GM18498 (cell line): ENCODE measurements around the gene PLA2G4E.

ENCODE experiments used
- ATAC-seq: cut with Tn5 transposase; IDR thresholded peaks from one replicate; pipeline ENCODE4 v1.9.1; 2021; ENCODE audit warnings: mild to moderate bottlenecking, moderate library complexity; ENCODE audit not compliant: unreplicated experiment

The PLA2G4E gene

DNA sequence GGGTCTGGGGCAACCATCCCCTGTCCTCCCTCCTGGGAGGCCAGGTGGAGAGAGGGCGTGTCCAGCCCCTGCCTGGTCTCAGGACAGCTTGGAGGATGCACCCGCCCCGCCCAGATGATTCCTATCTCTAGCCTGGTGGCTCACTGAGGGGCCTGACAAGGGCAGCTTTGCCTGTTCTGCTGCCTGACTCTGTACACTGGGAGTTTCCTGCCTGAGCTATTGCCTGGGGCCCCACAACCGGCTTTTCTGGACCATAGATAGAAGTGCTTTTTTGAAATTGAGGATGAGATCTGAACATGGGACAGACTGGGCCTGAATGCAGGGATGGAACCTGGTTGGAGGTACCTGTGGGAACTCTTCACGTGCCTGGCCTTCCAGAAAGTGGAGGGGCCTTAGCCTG is 751 bp upstream of the PLA2G4E start:
- no peak for ATAC-seq

DNA sequence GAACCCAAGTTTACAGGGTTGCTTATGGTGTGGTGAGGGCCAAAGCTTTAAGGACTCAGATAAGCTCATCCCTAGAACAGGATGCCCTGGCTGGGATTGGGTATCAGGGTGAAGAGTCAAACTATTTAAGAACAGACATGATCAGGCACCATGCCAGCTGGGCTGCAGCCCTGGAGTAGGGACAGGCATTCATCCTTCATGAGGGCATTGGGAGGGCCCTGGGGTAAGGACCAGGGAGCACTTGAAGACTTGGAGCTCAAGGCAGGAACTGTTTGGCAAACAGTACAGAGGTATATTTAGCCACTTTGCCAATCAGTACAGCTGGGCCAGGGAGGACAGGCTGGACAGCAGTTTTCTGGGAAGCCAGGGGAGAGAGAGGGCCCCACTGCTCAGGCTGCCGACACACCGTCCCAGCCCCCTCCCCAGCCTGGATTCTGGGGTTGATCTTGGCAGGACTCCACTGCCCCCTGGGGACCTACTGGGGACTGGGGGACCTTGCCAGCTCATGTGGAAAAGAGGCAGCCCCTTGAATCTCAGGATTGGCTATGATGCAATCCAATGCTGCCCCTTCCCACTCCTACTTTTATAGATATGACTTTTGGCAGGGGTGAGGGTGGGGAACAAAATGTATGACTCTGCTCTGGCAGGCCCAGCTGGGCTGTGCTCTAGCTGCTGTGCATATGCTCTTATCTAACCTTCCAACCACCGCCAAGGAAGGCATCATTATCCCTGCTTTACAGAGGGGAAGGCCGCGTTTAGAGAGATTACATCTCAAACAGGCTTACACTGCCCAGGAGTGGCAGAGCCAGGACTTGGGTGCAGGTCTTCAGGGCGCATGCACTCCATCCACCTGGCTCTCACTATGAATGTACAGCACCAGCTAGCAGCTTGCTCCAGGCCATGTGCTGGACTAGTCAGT is 2.3 kb downstream of the PLA2G4E start:
- ATAC-seq: no peak

DNA sequence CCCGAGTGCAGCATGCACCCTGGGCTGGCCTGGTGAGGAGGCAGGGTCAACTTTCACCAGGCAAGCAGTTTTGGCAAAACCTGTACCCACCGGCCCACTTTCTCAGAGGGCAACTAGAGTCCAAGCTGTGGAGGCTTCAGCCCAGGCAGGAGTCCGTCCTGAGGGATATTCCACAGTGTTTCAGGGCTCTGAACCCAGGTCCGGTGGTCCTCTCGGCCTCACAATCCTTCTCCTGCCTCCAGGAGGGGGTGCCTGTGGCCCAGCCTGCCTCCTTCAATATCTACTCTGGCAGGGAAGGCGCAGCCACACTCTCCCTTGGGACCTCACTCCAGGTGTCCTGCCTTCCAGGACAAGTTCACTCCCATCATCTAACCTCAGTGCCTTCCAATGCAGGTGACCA is 3.9 kb downstream of the PLA2G4E start:
- ATAC-seq: no peak

DNA sequence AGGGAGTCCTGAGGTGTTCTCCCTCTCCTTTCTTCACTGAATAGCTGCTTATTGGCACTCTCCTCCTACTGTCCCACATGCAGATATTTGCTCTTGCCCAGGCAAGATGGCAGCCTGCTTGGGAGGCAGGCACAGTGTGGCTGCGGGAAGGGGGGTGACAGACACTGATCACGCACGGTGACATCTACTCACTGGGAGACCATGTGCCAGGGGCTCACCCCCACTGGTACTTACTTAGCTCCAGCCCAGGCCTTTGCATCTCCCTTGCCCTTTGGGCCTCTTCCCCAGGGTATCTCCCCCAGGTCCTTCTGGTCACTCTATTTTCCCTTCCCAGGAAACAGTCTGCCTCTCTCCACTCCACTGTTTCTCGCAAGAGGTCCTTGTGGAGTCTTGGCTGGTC is 6.4 kb downstream of the PLA2G4E start:
- no peak for ATAC-seq

DNA sequence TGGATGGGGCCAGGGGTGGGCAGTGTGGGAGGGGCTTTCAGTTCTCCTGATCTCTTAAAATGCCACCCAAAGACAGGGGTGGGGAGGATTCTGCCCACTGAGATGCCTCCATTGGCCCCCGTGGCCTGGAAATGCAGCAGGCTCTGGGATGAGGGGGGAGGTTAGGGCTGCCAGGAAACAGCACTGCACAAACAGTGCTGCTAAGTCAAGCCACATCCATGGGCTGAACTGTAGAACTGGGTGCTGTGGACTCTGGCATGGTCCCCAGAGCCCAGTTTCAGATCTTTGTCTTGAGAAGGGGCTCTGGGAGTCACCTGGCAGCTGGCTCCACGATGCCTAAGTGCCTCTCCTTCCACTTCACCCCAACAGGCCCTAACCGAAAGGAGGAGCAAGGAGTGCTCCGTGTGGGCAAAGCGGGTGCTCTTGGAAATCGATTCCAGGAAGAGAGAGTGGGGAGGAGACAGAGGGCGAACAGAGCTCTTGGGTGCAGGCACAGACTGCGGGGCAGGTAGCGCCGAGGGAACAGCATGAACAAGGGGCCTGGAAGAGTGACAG is 7.8 kb downstream of the PLA2G4E start:
- ATAC-seq: no peak

DNA sequence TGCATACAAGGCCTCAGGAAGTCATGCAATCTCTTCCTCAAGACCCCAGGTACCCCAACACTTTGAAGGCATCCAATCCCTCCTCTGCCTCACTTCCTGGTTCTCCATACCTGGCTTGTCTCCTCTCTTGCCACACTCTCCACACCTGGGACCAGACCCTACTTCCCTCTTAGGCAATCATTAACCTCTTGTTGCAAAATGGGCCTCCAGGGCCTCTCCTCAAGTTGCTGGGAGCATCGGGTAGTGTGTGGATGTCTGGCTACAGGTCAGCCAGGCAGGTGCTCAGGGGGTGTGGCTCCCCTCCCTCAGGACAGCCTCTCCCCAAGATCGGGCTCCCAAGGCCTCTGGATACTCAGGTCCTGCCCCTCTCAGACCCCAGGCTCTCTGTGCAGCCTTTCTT is 8.6 kb downstream of the PLA2G4E start:
- no peak for ATAC-seq

DNA sequence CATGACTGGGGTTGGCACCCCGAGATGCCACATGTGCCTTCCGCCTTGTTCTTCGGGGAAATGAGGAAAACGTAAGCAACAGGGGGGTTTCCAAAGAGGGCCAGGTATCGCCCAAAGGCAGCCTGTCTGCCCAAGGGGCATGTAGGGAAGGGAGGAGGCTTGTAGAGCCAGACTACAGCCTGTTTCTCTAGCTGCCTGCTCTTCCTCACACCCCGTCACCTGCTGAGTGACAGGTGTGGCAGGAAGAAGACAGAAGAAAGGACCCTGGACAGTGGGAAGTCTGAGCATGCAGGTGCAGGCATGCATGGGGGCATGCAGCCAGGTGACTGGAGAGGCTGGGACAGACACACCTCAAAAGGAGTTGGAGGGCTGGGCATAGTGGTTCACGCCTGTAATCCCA is 9.8 kb downstream of the PLA2G4E start:
- no peak for ATAC-seq

DNA sequence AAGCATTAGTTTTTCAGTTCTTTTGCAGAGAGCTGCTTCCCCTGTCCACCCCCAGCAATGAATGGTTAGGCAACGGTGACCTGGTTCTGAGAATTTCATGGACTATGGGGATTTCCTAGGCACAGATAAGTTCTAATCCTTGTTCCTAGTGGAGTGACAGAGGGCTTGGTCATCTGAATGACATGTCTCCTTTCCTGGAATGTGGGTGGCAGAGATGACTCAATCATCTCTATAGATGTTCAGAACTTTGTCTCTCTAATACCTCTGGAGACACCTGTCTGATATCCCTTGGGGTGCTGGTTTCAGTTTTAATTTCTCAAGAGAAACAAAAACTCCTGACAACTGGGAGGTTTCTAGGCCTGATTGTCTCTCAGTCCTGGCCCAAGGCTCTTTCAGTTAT is 10.4 kb downstream of the PLA2G4E start:
- peak; percentile 59 for ATAC-seq

DNA sequence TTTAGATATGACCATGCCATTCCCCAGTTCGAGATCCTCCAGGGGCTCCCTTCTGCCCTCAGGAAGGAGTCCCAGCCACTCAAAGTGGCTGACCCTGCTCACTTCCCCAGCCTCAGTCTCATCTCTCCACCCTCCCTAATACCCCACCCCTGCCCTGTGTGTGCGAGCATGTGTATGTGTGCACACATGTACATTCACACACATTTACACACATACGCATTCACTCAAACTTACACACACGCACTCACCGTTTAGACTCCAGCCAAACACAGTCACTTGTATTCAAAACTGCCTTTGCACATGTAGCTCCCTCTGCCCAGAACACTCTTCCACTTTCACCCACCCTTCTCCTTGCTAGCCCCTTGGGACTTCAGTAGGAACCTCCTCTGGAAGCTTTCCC is 11.4 kb downstream of the PLA2G4E start:
- ATAC-seq: no peak

DNA sequence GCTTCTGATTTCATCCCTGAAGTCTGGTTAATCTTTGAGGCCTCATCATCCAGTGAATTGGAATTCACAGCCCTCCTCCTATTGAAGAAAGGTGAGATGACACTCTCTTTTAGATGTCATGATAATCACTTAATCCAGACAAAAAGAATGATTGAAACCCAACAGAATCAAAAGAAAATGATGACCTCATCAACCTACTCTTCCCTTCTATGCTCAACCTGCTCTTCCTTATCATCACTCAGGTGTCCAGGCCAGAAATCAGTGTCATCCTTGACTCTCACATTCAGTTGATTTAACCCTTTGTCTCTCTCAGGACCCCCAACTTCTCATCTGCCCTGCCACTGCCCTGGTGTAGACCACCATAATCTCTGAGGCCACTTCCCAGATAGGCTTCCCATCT is 11.8 kb downstream of the PLA2G4E start:
- no peak for ATAC-seq

DNA sequence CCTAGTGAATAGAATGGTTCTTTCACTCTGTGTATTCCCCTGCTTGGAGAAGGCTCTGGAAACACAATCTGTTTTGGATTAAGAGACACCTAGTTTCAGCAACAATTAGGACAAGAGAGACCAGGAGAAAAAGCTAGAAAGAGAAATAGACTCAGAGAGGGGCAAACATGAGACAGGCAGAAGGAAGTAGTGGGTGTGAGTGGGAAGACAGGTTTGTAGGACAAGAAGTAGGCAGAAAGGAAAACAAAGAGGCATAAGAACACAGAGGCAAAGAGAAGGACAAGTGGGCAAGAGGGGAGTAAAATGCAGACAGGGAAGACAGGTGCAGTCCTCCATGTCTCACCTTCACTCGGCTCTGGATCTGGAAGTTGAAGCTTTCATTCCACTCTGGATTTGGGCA is 13.5 kb downstream of the PLA2G4E start:
- ATAC-seq: no peak

DNA sequence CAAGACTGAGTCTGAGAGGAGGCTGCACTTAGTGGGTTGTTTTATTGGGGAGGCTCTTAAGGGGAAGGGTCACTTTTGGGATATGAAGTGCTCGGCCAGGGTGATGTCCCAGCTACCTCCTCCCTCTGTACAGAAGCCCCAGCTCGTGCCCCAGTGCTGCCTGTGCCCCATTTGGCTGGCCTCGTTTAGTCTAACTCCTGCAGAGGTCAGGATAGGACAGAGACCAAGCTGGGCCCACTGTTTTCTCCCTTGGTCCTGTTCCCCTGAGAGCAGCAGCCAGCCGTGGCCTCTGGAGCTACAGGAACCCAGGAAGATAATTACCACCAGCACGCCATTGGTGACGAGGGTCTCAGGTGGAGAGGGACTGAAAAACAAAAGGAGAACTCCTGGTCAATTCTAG is 18.5 kb downstream of the PLA2G4E start:
- ATAC-seq: no peak

DNA sequence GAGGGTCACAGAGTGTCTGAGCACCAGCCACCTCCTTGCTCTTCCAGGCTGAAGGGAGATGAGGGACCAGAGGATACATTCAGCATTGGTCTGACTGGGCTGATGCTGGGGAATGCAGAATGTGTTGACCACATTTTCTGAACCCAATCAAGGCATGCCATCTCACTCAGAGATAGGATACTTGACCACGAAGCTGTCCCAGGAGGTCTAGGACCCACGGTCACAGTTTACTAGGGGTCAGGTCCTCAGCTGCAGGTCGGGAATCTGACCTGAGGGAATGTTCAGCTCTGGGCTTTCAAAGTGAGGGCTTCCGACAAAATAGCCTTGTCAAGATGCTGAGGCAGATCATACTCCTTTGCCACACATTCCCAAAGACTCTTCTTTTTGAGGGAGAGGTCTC is 19.6 kb downstream of the PLA2G4E start:
- ATAC-seq: no peak

DNA sequence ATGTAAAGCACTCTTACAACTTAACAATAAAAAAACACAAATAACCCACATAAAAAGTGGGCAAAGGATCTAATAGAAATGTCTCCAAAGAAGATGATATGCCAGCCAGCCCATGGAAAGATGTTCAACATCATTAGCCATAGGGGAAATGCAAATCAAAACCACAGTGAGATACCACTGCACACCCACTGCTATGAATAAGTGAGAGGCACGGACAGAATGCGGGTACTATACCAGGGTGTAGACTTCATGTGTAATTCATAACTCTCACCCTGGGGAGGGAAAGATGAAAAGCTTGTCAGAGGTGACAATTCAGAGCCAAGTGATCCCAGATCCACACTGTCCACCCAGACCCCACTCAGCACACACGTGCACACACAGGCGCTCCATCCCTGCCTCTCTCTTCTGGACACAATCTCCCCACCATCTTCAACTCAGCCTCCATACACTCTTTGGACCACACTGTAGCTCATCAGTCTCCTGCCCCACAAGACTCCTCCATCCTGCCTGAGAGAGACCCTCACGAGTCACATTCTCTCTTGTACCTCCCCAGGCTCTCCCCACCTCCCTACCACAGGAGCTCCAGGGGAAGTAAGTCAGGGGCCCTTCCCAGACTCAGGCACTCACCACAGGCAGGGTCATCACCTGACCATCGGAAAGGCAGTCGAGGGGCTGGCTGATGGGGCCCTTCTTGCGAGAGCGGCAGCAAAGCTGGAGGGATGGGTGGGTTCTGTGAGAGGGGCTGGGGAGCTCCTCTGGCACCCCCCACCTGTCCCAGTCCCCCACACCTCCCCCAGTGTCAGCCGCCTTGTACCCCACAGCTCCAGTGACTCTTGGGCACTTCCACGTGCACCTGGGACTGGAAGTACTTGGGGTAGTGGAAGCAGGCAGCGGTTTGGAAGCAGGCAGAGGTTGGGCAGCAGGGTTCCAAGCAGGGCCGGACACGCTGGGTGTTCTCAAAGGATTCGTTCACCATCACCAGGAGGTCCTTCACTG is 21.3 kb downstream of the PLA2G4E start:
- ATAC-seq: no peak

DNA sequence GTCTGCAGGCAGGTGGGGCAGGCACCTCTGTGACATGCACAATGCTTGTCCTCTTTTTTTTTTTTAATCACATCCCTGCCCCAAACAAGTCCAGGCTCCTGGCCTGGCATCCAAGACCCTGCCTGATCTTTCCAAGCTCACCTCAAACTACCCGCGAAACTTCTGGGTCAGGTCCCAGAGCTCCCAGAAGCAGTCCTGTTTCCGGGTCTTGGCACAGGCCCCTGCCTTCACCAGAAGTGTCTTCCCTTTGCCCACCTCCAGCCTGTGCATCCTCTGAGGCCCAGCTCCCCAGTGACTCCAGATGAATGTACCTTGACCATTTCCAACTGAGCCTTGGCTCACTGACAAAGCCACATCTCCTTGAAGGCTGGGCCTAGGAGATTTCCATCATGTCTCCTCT is 23.0 kb downstream of the PLA2G4E start:
- ATAC-seq: no peak

DNA sequence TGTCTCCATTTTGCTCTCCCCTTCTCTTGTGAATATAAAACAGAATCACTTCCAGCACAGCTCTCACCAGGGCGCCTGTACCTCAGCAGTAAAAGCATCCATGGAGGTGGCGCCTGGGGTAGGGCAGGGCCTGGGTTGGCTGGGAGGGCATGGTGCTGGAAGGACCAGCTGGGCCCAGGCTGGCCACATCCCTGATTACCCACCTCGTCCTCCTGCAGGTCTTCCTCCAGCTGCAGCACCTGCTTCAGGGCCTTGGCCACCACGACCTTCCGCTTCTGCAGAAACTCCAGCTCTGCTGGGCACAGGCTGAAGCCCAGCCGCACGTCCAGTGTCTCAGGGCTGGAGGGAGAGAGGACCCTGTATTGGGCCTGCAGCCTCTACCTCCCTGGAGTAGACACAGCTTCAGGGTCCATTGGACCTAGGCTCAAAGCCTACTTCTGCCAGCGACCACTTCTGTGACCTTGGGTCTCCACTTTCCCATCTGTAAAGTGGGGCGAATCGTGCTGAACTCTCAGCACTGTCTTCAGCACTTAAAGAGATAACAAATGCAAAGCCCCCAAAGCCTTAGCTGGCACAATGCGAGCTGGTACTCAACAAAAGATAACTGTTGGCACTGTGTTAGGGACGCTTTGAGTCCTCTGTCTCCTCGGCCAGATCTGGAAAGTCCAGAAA is 23.8 kb downstream of the PLA2G4E start:
- no peak for ATAC-seq

DNA sequence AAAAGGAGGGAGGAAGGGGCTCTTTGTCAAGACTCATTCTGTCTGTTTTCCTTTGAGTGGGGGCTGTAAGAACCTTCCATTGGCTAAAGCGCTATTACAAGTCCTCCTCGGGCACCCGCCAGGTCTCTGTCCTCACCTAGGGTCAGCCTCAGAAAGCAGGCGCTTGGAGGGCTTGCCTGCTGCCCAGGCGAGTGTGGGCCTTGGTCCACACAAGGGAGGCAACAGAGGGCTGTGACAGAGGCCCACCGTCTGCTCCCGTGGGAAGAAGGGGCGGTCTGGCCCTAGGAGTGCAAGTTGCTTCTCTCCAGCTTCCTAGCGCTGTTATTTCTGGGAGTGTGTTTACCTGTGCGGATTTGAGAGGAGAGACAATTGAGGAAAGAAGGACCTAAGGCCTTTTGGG is 24.5 kb downstream of the PLA2G4E start:
- ATAC-seq: no peak

DNA sequence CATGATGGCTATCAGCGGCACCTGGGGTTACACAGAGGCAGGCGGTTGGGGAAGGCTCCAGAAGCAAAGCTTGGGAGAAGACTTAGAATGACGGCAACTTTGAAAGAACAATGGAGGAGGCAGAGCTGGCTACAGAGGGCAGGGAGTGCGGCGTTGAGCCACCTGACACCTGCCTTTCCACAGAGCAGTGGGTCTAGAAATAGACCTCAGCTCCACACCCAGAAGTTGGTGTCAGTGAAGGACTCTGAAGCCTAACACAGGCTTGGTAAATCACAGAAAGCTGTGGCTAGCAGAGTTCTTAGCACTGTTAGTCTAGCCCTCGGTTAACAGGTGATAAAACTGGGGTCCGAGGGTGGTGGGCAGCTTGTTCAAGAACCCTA is 25.4 kb downstream of the PLA2G4E start:
- ATAC-seq: no peak

DNA sequence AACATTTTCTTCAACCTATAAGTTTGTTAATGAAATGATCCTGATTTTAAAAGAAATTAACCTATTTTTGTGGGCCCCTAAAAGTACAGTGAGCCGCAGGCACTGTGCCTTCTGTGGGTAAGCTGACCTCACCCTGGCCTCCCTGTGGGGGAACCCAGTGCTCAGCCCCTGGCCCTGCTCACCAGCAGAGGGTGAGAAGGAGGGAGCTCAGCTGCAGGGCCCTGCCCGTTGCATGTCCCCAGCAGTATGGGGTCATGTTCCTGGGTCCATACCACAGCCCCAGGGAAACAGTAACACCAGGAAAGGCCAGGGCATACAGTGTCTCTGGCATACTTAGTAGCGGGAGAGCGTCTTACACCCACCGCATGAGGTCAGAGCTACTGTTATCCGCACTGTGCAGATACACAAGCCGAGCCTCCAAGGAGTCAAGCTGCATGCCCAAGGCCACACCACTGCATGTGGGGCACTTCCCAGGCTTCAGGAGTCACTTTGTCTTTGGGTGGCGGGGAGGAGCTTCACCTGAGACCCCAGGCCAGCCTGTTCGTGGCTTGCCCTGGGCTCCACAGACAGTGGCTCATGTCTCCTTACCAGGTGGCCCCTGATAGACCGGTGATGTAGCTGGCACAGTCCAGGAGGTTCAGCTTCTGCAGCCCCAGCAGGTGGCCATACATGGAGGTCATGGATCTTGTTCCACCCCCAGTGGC is 25.9 kb downstream of the PLA2G4E start:
- ATAC-seq: no peak

DNA sequence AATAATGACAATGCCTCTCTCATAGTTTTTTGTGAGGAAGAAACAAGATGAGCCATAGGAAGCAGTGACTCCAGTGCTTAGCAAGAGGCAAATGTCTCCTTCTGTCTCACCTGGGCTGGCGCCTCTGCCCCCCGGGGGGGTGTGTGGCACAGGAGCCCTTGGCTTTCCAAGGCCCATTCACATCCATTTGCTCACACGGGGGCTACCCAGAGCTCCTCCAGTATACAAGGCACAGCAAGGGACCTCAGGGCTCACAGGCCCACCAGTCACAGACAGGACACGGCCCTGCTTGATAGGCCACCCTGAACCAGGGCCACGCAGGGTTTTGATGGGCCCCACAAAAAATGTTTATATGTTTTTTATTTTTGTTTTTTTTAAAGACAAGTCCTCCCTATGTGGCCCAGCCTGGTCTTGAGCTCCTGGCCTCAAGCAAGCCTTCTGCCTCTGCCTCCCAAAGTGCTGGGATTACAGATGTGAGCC is 26.6 kb downstream of the PLA2G4E start:
- ATAC-seq: no peak
